ENCODE measurements around the gene PRKAB1. TPM values are rescaled to one million over a fixed set of nuclear protein-coding genes. Genes with fewer than 3 reads are reported as not detected.

Gene PRKAB1
- total RNA-seq, 1 donor from 2014 or later: 20.6 TPM

- no peak for DNase-seq (ENCODE audit: low read depth in 2 of 2)
Observed at GRCh38 chr12:119710965-119711551, 43.1 kb downstream of the PRKAB1 start.

DNA sequence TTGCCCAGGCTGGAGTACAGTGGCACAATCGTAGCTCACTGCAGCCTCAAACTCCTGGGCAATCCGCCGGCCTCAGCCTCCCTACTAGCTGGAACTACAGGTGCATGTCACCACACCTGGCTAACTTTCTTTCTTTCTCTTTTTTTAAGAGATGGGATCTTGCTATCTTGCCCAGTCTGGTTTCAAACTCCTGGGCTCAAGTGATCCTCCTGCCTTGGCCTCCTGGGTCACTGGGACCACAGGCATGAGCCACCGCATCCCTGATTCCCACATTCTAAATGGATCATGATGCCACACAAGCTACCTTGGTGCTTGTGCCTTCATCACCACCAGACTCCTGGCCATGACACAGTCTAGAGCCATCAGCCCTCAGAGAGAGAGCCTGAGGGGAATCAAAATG is 43.8 kb downstream of the PRKAB1 start:
- no peak for DNase-seq (ENCODE audit: low read depth in 2 of 2)

DNA sequence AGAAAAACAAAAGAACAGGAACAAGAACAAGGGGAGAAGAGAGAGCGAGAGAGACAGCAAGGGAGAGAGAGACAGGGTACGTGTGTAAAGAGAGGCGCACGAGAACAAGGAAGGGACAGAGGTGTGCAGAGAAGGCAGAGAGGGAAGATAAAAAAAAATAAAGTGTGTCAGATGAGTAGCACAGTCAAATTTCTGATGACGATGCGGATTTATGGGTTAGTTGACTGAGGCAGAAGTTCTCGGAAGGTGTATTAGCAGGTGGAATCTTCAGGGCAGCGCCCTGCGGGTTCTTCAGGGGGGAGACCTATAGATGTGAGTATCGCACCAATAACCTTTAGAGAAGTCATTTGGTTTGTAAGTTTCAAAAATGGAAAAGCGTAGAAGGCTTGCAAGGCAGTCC is 44.8 kb downstream of the PRKAB1 start:
- no peak for DNase-seq (ENCODE audit: low read depth in 2 of 2)

- DNase-seq (ENCODE audit: low read depth in 2 of 2): no peak
Observed at GRCh38 chr12:119713551-119714031, 45.7 kb downstream of the PRKAB1 start.

GRCh38 chr12:119714614-119715267 is 46.8 kb downstream of the PRKAB1 start:
- DNase-seq (ENCODE audit: low read depth in 2 of 2): no peak

DNA sequence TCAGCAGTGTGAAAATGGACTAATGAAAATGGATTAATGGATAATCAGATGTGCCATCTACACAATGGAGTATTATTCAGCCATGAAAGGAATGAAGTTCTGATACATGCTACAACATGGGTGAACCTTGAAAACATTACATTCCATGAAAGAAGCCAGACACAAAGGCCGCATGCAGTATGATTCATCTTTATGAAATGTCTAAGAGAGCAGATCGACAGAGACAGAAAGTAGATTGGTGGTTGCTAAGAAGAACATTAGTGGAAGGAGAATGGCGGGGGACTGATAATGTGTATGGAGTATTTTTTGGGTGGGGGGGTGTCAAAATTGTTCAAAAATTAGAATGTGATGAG is 47.3 kb downstream of the PRKAB1 start:
- peak in 1 of 2 donors; percentile 63 for DNase-seq (ENCODE audit: low read depth in 2 of 2)

DNA sequence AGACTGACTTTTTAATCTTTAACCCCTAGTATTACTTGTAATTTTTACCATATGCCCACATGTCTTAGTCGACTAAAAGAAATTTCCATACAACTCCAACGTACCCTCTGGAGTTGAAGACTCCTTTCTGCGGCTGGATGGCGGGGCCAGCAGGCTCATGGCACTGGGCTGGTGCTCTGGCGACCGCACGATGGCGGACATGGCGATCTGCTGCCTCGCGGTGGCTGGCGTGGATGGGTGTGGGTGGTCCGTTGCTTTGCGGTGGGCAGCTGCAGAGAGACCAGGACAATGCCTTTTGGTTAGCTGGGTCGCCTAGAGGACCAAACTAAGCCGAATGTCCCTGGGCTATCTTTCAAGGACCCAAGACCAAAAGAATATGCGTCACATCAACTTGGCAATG is 50.2 kb downstream of the PRKAB1 start:
- DNase-seq (ENCODE audit: low read depth in 2 of 2): no peak

- DNase-seq (ENCODE audit: low read depth in 2 of 2): no peak
Observed at GRCh38 chr12:119720349-119720748, 52.4 kb downstream of the PRKAB1 start.

DNA sequence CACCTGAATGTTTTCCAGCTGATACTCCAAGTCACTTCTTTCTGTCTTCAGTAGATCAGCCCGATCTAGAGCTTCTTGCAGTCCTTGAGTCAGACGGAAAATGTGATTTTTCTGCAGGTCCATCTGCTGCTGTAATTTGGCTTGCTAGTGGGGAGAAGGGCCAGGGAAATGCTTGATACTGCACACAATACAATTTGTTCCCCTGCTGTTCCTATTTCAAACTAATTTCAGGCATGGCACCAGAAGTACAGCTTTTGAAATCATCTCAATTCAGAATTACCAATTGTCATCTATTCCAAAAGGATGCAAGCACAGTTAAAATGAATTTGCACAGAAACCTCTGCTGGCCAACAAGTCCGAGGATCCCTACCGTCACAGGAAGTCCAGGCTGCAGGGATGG is 53.4 kb downstream of the PRKAB1 start:
- DNase-seq (ENCODE audit: low read depth in 2 of 2): no peak

DNA sequence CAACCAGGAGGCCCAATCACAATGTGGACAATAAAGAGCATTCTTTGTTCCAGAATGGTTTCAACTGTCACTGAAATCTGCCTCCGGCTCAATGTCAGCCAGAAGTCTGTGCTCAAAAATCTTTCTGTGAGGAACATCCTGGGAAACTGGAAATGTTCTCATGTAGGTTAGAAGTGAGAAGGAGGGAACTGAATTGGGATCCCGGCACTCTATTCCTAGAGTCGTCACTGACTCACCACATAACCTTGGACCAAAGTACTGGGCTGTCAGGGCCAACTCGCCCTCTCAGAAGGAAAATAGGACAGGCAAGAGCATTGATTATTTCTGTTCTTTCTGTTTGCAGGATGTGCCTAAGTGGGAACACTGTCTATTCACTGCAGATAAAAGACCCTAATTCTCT is 57.6 kb downstream of the PRKAB1 start:
- DNase-seq (ENCODE audit: low read depth in 2 of 2): no peak

GRCh38 chr12:119727600-119728443 is 59.9 kb downstream of the PRKAB1 start:
- peak; percentile 47 to 66 for DNase-seq (ENCODE audit: low read depth in 2 of 2)

GRCh38 chr12:119728444-119728745 is 60.5 kb downstream of the PRKAB1 start:
- no peak for DNase-seq (ENCODE audit: low read depth in 2 of 2)

- DNase-seq (ENCODE audit: low read depth in 2 of 2): no peak
Observed at GRCh38 chr12:119729871-119730270, 61.9 kb downstream of the PRKAB1 start.

DNA sequence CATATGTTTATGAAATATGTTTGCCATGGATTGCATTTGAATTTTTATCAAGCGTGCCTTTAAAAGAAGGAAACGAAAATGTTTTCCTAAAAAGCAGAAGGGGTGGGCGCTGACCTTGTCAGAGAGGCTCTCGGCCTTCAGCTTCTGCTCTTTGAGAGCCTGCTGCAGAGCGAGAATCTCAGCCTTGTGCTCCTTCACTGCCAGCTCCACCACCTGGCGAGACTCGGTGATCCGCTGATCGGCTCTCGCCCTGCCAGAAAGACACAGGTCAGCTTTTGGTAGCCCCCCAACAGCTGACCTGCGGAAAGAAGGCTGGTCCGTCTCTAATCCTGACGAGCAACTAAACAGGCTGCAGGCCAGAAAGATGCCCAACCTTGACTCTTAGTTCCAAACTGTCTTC is 62.4 kb downstream of the PRKAB1 start:
- DNase-seq (ENCODE audit: low read depth in 2 of 2): no peak

Other genes with a start within 250 kb of the PRKAB1 start
- 0.40 and 0.44 TPM in 2 replicates for gene TMEM233, start 74.4 kb upstream of the PRKAB1 start, total RNA-seq
- 1.8 and 6.1 TPM in 2 replicates for gene CIT, start 209.2 kb downstream of the PRKAB1 start, total RNA-seq